ENCODE data around the gene FHOD3.

Gene FHOD3

GRCh38 chr18:36564841-36565240, 267.3 kb downstream of the FHOD3 start:
- DNase-seq, result no peak

GRCh38 chr18:36567800-36568199, 270.3 kb downstream of the FHOD3 start:
- DNase-seq, result no peak

GRCh38 chr18:36568487-36568886, 271.0 kb downstream of the FHOD3 start:
- no peak for DNase-seq

GRCh38 chr18:36572135-36572856, 274.8 kb downstream of the FHOD3 start:
- DNase-seq, result peak; percentile 65

- DNase-seq, result no peak
These were observed 278.8 kb downstream of the FHOD3 start for GRCh38 chr18:36576339-36576738.

GRCh38 chr18:36578871-36579710, 281.6 kb downstream of the FHOD3 start:
- DNase-seq, result no peak

GRCh38 chr18:36580266-36580665, 282.8 kb downstream of the FHOD3 start:
- no peak for DNase-seq

- DNase-seq, result no peak
These were observed 283.6 kb downstream of the FHOD3 start for GRCh38 chr18:36580874-36581750.

GRCh38 chr18:36582988-36583745, 285.7 kb downstream of the FHOD3 start:
- DNase-seq, result no peak

- DNase-seq, result no peak
These were observed 292.5 kb downstream of the FHOD3 start for GRCh38 chr18:36589857-36590543.

- DNase-seq, result peak; percentile 36
These were observed 293.4 kb downstream of the FHOD3 start for GRCh38 chr18:36590621-36591580.

- no peak for DNase-seq
These were observed 294.8 kb downstream of the FHOD3 start for GRCh38 chr18:36592282-36592681.

- DNase-seq, result no peak
These were observed 295.5 kb downstream of the FHOD3 start for GRCh38 chr18:36593001-36593400.

- DNase-seq, result no peak
These were observed 296.1 kb downstream of the FHOD3 start for GRCh38 chr18:36593641-36594040.

GRCh38 chr18:36594621-36595020, 297.1 kb downstream of the FHOD3 start:
- DNase-seq, result no peak

GRCh38 chr18:36595046-36595817, 297.7 kb downstream of the FHOD3 start:
- DNase-seq, result no peak

- DNase-seq, result no peak
These were observed 298.3 kb downstream of the FHOD3 start for GRCh38 chr18:36595818-36596215.

- DNase-seq, result no peak
These were observed 300.1 kb downstream of the FHOD3 start for GRCh38 chr18:36597636-36598035.

GRCh38 chr18:36600548-36600947, 303.0 kb downstream of the FHOD3 start:
- no peak for DNase-seq

- no peak for DNase-seq
These were observed 303.8 kb downstream of the FHOD3 start for GRCh38 chr18:36601316-36601715.
